ENCODE data around the gene GPR52.
A peak's percentile ranks its signal among the peaks of the same experiment; 100 is the strongest.

The GPR52 gene

GRCh38 chr1:174451408-174451807 lies 3.6 kb downstream of the GPR52 start:
- no peak for TF ChIP-seq CTCF (conservative IDR thresholded peaks at IDR 0.05; ENCODE audit: low read length)
- DNase-seq (ENCODE audit: low read depth) = no peak
- no peak overlapping the region for H3K4me3 ChIP-seq (ENCODE audit: low read length)

GRCh38 chr1:174465855-174466254 lies 18.1 kb downstream of the GPR52 start:
- no peak for DNase-seq (ENCODE audit: low read depth)
- no peak for TF ChIP-seq CTCF (conservative IDR thresholded peaks at IDR 0.05; ENCODE audit: low read length)
- H3K4me3 ChIP-seq (ENCODE audit: low read length) = no peak overlapping the region

GRCh38 chr1:174466607-174467006 lies 18.8 kb downstream of the GPR52 start:
- no peak for TF ChIP-seq CTCF (conservative IDR thresholded peaks at IDR 0.05; ENCODE audit: low read length)
- H3K4me3 ChIP-seq (ENCODE audit: low read length) = no peak overlapping the region
- no peak for DNase-seq (ENCODE audit: low read depth)

GRCh38 chr1:174469052-174469451 lies 21.3 kb downstream of the GPR52 start:
- TF ChIP-seq CTCF (conservative IDR thresholded peaks at IDR 0.05; ENCODE audit: low read length) = no peak
- no peak overlapping the region for H3K4me3 ChIP-seq (ENCODE audit: low read length)
- DNase-seq (ENCODE audit: low read depth) = no peak

- no peak overlapping the region for H3K4me3 ChIP-seq (ENCODE audit: low read length)
- DNase-seq (ENCODE audit: low read depth) = no peak
- no peak for TF ChIP-seq CTCF (conservative IDR thresholded peaks at IDR 0.05; ENCODE audit: low read length)
These were observed 21.9 kb downstream of the GPR52 start for GRCh38 chr1:174469687-174470086.

- H3K4me3 ChIP-seq (ENCODE audit: low read length) = no peak overlapping the region
- no peak for DNase-seq (ENCODE audit: low read depth)
- no peak for TF ChIP-seq CTCF (conservative IDR thresholded peaks at IDR 0.05; ENCODE audit: low read length)
These were observed 31.5 kb downstream of the GPR52 start for GRCh38 chr1:174479281-174479680.

- H3K4me3 ChIP-seq (ENCODE audit: low read length) = no peak overlapping the region
- no peak for TF ChIP-seq CTCF (conservative IDR thresholded peaks at IDR 0.05; ENCODE audit: low read length)
- DNase-seq (ENCODE audit: low read depth) = peak; percentile 5
These were observed 32.6 kb downstream of the GPR52 start for GRCh38 chr1:174480324-174480723.

Measured in AG10803 (cell line).